SK-N-SH (cell line): ENCODE results near the gene GGT5. TPM values are rescaled to one million over a fixed set of nuclear protein-coding genes. Genes with fewer than 3 reads are reported as not detected.

Experiments used
- CTCF ChIA-PET: fragments of 300-600, 350-600 bp; formaldehyde crosslinking; extraction: SDS; loops from one replicate; lab custom pipeline; 2021; lab: Yijun Ruan, JAX
- POLR2A ChIA-PET: fragments of 350-600 bp; sonication (Branson Sonifier 250); formaldehyde crosslinking; extraction: SDS; loops from one replicate; lab custom pipeline; 2020; ENCODE audit warnings: antibody characterized with exemption, inconsistent platforms; lab: Yijun Ruan, JAX
- DNase-seq: peaks from one replicate; pipeline ENCODE4 v3.0.0; 2012
- H2AFZ ChIP-seq: fragments of 200-600 bp; sonication (generic); 2 replicates; pipeline ENCODE4 v1.8.1; 2016; ENCODE audit warnings: antibody characterized with exemption, mild to moderate bottlenecking, low read depth
- H3F3A ChIP-seq: fragments of 200-600 bp; sonication (generic); replicated peaks from 2 replicates; pipeline ENCODE3; 2016; ENCODE audit warnings: antibody characterized with exemption, mild to moderate bottlenecking; ENCODE audit not compliant: insufficient read depth
- H3K27ac ChIP-seq, 2 experiments: fragments of 200-500 bp in 1 of 2; fragments of 200-600 bp in 1 of 2; sonication (Bioruptor generic) in 1 of 2; sonication (generic), shearing (Covaris generic) in 1 of 2; 2 replicates each; pipeline versions ENCODE4 v1.5.1 to v1.6.1; 2014 to 2016; ENCODE audit warnings: low read depth in 2 of 2, inconsistent platforms in 1 of 2, low read length in 1 of 2, mild to moderate bottlenecking in 1 of 2, mixed read lengths in 1 of 2
- H3K27me3 ChIP-seq: fragments of 200-600 bp; sonication (generic), shearing (Covaris generic); 2 replicates; pipeline ENCODE4 v1.6.1; 2016; ENCODE audit warnings: mixed run types; ENCODE audit not compliant: insufficient read depth
- H3K36me3 ChIP-seq, 2 experiments: fragments of 200-500 bp in 1 of 2; fragments of 200-600 bp in 1 of 2; sonication (Bioruptor generic) in 1 of 2; sonication (generic) in 1 of 2; replicated peaks in 1 of 2; 2 replicates each; pipeline versions ENCODE3 to v1.5.1; 2014 to 2016; ENCODE audit warnings: low read length in 1 of 2, mild to moderate bottlenecking in 1 of 2; ENCODE audit not compliant: insufficient read depth in 2 of 2, control insufficient read depth in 1 of 2
- H3K4me1 ChIP-seq, 2 experiments: fragments of 200-500 bp in 1 of 2; fragments of 200-600 bp in 1 of 2; sonication (Bioruptor generic) in 1 of 2; sonication (generic), shearing (Covaris generic) in 1 of 2; 2 replicates each; pipeline versions ENCODE4 v1.5.1 to v1.6.1; 2014 to 2016; ENCODE audit warnings: low read depth in 1 of 2, low read length in 1 of 2, mixed run types in 1 of 2; ENCODE audit not compliant: insufficient read depth in 2 of 2, control insufficient read depth in 1 of 2
- H3K4me2 ChIP-seq: fragments of 200-600 bp; sonication (generic), shearing (Covaris generic); 2 replicates; pipeline ENCODE4 v1.6.1; 2017; ENCODE audit warnings: mixed run types
- H3K4me3 ChIP-seq, 2 experiments: fragments of 200-500 bp in 1 of 2; fragments of 200-600 bp in 1 of 2; sonication (Bioruptor generic) in 1 of 2; sonication (generic), shearing (Covaris generic) in 1 of 2; 2 replicates each; pipeline versions ENCODE4 v1.5.1 to v1.8.1; 2014 to 2016; ENCODE audit warnings: low read depth in 2 of 2, inconsistent platforms in 1 of 2, low read length in 1 of 2, mild to moderate bottlenecking in 1 of 2, mixed read lengths in 1 of 2, moderate library complexity in 1 of 2
- H3K79me2 ChIP-seq: fragments of 200-600 bp; sonication (generic); 2 replicates; pipeline ENCODE4 v1.8.1; 2017; ENCODE audit warnings: mild to moderate bottlenecking; ENCODE audit not compliant: insufficient read depth
- H3K9ac ChIP-seq: fragments of 200-600 bp; sonication (generic); 2 replicates; pipeline ENCODE4 v1.6.1; 2017; ENCODE audit warnings: mixed run types
- H3K9me2 ChIP-seq: fragments of 200-600 bp; sonication (generic); 2 replicates; pipeline ENCODE4 v1.6.1; 2017; ENCODE audit warnings: mixed run types
- H3K9me3 ChIP-seq: fragments of 200-600 bp; sonication (generic); 2 replicates; pipeline ENCODE4 v1.6.1; 2017; ENCODE audit warnings: mixed run types, mild to moderate bottlenecking, moderate library complexity
- H4K20me1 ChIP-seq: fragments of 200-600 bp; sonication (generic); 2 replicates; pipeline ENCODE4 v1.6.1; 2017; ENCODE audit warnings: mild to moderate bottlenecking, mixed run types; ENCODE audit not compliant: insufficient read depth
- CHD2 ChIP-seq: fragments of 150-350 bp; IDR thresholded peaks from 2 replicates; pipeline ENCODE4 v1.6.1; 2018; ENCODE audit warnings: low read length; ENCODE audit not compliant: partially characterized antibody
- ELF1 ChIP-seq: IDR thresholded peaks from 2 replicates; pipeline ENCODE4 v1.4.0; 2012
- EP300 ChIP-seq, 2 experiments: IDR thresholded peaks; 2 replicates each; pipeline versions ENCODE4 v1.4.0 to v1.6.1; 2012; ENCODE audit warnings: borderline replicate concordance in 1 of 2, low read depth in 1 of 2, low read length in 1 of 2
- FOSL2 ChIP-seq: IDR thresholded peaks from 2 replicates; pipeline ENCODE4 v1.4.0; 2012; ENCODE audit warnings: low read depth, mild to moderate bottlenecking, moderate library complexity, borderline replicate concordance
- GABPA ChIP-seq: IDR thresholded peaks from 2 replicates; pipeline ENCODE4 v1.4.0; 2012; ENCODE audit warnings: low read depth, mild to moderate bottlenecking
- MEF2A ChIP-seq: IDR thresholded peaks from 2 replicates; pipeline ENCODE4 v1.4.0; 2012; ENCODE audit warnings: low read depth, borderline replicate concordance
- MXI1 ChIP-seq: IDR thresholded peaks from 2 replicates; pipeline ENCODE4 v1.6.1; 2012; ENCODE audit warnings: mild to moderate bottlenecking, low read depth, low read length, improper control_type of control experiment
- NFIC ChIP-seq: IDR thresholded peaks from 2 replicates; pipeline ENCODE4 v1.4.0; 2012; ENCODE audit warnings: borderline replicate concordance
- NRF1 ChIP-seq: IDR thresholded peaks from 2 replicates; pipeline ENCODE4 v1.6.1; 2012; ENCODE audit warnings: low read depth, mild to moderate bottlenecking, low read length
- RCOR1 ChIP-seq: fragments of 150-350 bp; IDR thresholded peaks from 2 replicates; pipeline ENCODE4 v1.6.1; 2017; ENCODE audit warnings: antibody characterized with exemption, low read length
- RFX5 ChIP-seq: IDR thresholded peaks from 2 replicates; pipeline ENCODE4 v1.6.1; 2012; ENCODE audit warnings: mild to moderate bottlenecking, improper control_type of control experiment, low read length
- RXRA ChIP-seq: IDR thresholded peaks from 2 replicates; pipeline ENCODE4 v1.4.0; 2012; ENCODE audit warnings: low read depth, mild to moderate bottlenecking, borderline replicate concordance
- SIN3A ChIP-seq: IDR thresholded peaks from 2 replicates; pipeline ENCODE4 v1.6.1; 2012; ENCODE audit warnings: low read depth, mild to moderate bottlenecking, low read length, moderate library complexity, borderline replicate concordance
- SMC3 ChIP-seq: IDR thresholded peaks from 2 replicates; pipeline ENCODE4 v1.6.1; 2012; ENCODE audit warnings: low read depth, low read length, improper control_type of control experiment
- TCF12 ChIP-seq: IDR thresholded peaks from 2 replicates; pipeline ENCODE4 v1.4.0; 2012
- TEAD4 ChIP-seq: IDR thresholded peaks from 2 replicates; pipeline ENCODE4 v1.4.0; 2012; ENCODE audit warnings: mild to moderate bottlenecking, borderline replicate concordance; ENCODE audit not compliant: insufficient read depth
- WGBS: methylation state at CpG from one replicate; pipeline ENCODE4 v1.1.6; 2017; ENCODE audit warnings: low lambda C conversion rate; 5-methylcytosine and 5-hydroxymethylcytosine counted together
- polyA plus RNA-seq, 3 experiments: library from polyadenylated mRNA; depleted of rRNA; stranded (reverse); fragments of >200 nt; gene quantifications; 2 replicates each; pipeline ENCODE4 v1.2.3, GENCODE V29; 2012
- TF ChIP-seq, protein P1 (sequence below): IDR thresholded peaks from 2 replicates; pipeline ENCODE4 v1.4.0; 2012; ENCODE audit warnings: low read depth
- TF ChIP-seq, protein P2 (sequence below): fragments of 150-350 bp; IDR thresholded peaks from 2 replicates; pipeline ENCODE4 v1.6.1; 2016; ENCODE audit warnings: mild to moderate bottlenecking, low read depth, low read length

The GGT5 gene
- polyA plus RNA-seq, 1 of the 3 experiments (the other 2 are of a cell fraction), result 4.6 TPM

DNA sequence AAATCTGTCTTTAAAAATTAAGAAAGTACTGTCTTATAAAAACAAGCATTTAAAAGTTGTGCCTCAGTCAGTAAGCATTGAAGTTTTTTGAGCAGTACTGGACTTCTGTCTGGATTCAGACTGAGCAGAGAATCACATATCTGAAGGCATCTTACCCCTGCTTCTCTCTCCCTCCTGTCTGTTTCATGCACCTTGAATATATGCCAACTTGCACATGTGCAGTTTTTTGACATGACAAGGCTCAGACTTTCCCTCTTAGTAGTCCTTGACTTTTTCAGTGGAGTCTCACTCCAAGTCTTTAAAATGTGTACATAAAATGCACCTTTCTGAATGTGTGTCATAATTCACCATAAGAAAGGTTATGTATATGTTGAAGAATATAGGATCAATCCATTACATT is 45.6 kb upstream of the GGT5 start:
- no peak overlapping the region for H2AFZ ChIP-seq
- no peaks in the 10 kb centered on the region for H3K36me3 ChIP-seq
- peak overlapping the region; percentile 48; the same call in 1 of the 2 replicates for H3K9ac ChIP-seq
- TF ChIP-seq, protein P1, sequence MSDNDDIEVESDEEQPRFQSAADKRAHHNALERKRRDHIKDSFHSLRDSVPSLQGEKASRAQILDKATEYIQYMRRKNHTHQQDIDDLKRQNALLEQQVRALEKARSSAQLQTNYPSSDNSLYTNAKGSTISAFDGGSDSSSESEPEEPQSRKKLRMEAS, result peak; percentile 47
- no peak for TF ChIP-seq MEF2A
- TF ChIP-seq, protein P2, sequence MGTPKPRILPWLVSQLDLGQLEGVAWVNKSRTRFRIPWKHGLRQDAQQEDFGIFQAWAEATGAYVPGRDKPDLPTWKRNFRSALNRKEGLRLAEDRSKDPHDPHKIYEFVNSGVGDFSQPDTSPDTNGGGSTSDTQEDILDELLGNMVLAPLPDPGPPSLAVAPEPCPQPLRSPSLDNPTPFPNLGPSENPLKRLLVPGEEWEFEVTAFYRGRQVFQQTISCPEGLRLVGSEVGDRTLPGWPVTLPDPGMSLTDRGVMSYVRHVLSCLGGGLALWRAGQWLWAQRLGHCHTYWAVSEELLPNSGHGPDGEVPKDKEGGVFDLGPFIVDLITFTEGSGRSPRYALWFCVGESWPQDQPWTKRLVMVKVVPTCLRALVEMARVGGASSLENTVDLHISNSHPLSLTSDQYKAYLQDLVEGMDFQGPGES, result no peak
- TF ChIP-seq SIN3A, result 0 out of 2 replicates have a peak, but pooled peaks have one; percentile 25
- TF ChIP-seq NFIC, result peak; percentile 38
- peak; percentile 83 for TF ChIP-seq MXI1
- peak; percentile 25; the same call in 1 of the 2 replicates for TF ChIP-seq TCF12
- TF ChIP-seq, all 33 proteins: peak for 5
- peaks cover 33 to 46% of the 10 kb centered on the region in 2 experiments for H3K4me1 ChIP-seq
- DNase-seq, result no peak
- no peaks in the 10 kb centered on the region for H3K9me3 ChIP-seq
- no peaks in the 10 kb centered on the region for H3K27me3 ChIP-seq
- H3F3A ChIP-seq, result peaks cover 45% of the 10 kb centered on the region
- H3K4me3 ChIP-seq, result no peak overlapping the region
- ChIA-PET CTCF (no interaction called here), POLR2A (no interaction called here)
- no peaks in the 10 kb centered on the region; the same call in 1 of the 2 replicates for H4K20me1 ChIP-seq
- H3K79me2 ChIP-seq, result peaks cover 78% of the 10 kb centered on the region
- H3K9me2 ChIP-seq, result no peaks in the 10 kb centered on the region
- H3K27ac ChIP-seq, result peak overlapping the region; percentile 87 to 91
- peak overlapping the region; percentile 73 for H3K4me2 ChIP-seq

DNA sequence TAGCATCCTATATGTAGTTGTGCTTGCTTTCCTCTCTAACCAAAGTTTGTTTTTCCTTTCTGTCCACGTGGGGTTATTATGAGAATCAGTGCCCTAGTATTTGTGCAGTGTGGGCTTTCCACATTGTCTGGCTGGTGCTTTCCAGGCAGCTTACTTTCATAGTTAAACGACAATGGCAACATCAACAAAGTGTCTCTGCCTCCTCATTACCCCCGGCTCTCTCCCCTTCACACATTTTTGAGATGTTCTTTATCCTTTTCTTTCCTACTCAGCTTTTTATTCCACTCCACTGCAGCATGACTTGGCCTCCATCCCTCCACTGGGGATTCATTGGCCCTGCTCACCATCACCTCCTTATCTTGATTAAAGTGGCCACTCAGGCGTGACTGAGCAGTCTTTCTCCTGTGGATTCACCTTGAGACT is 44.9 kb upstream of the GGT5 start:
- Histone ChIP-seq H4K20me1 (no peaks in the 10 kb centered on the region; the same call in 1 of the 2 replicates), H3K79me2 (peaks cover 81% of the 10 kb centered on the region), H3K4me3 (peak overlapping the region; percentile 10 to 31; a peak in 3 of 4 replicates), H3K27me3 (no peaks in the 10 kb centered on the region), H2AFZ (no peak overlapping the region), H3F3A (peaks cover 47% of the 10 kb centered on the region), H3K9ac (peak overlapping the region; percentile 48; the same call in 1 of the 2 replicates), H3K9me3 (no peaks in the 10 kb centered on the region), H3K9me2 (no peaks in the 10 kb centered on the region), H3K36me3 (no peaks in the 10 kb centered on the region), H3K4me2 (peak overlapping the region; percentile 73), H3K27ac (peak overlapping the region; percentile 87 to 91), H3K4me1 (peaks cover 35 to 51% of the 10 kb centered on the region in 2 experiments)
- peak; percentile 38; the same call in 1 of the 2 replicates for TF ChIP-seq TCF12
- no peak for TF ChIP-seq NRF1
- no peak for TF ChIP-seq MEF2A
- TF ChIP-seq TEAD4, result no peak
- TF ChIP-seq CHD2, result no peak
- no peak for TF ChIP-seq RCOR1
- no peak for TF ChIP-seq GABPA
- no peak for TF ChIP-seq RFX5
- no peak for TF ChIP-seq FOSL2
- no peak for TF ChIP-seq SMC3
- 0 out of 2 replicates have a peak, but pooled peaks have one; percentile 28 for TF ChIP-seq SIN3A
- TF ChIP-seq RXRA, result no peak
- no peak for TF ChIP-seq ELF1
- no peak for TF ChIP-seq EP300 (IDR thresholded peaks at IDR 0.05; ENCODE audit: borderline replicate concordance in 1 of 2, low read depth in 1 of 2, low read length in 1 of 2)
- 0 out of 2 replicates have a peak, but pooled peaks have one; percentile 11 for TF ChIP-seq NFIC
- TF ChIP-seq, protein P2, result no peak
- no peak for TF ChIP-seq MXI1
- CTCF ChIA-PET, result interaction anchor here (1.3 kb wide), 1 partner anchor 32 kb away, joined by 3 read pairs; no protein-coding TSS in a partner anchor
- POLR2A ChIA-PET, result no interaction called here
- WGBS, result 22% methylated on average over 4 of the region's 4 CpGs
- no peak for DNase-seq
